OCI-LY3 (cell line): ENCODE data around the gene CCNL1.

Experiments
- H2AFZ ChIP-seq: fragments of 200-600, 300-600 bp; shearing (Covaris generic); 2 replicates; pipeline ENCODE4 v1.6.0; 2014; ENCODE audit warnings: antibody characterized with exemption, low read depth, low read length
- H3K27ac ChIP-seq: fragments of 200-600, 300-600 bp; sonication (generic); 2 replicates; pipeline ENCODE4 v1.5.1; 2014; ENCODE audit warnings: mild to moderate bottlenecking, low read length, moderate library complexity, mixed read lengths
- H3K27me3 ChIP-seq: fragments of 200-600, 300-600 bp; sonication (generic); 2 replicates; pipeline ENCODE4 v1.6.1; 2014; ENCODE audit warnings: low read depth, low read length, mixed read lengths
- H3K36me3 ChIP-seq: fragments of 200-600, 300-600 bp; sonication (generic); replicated peaks from 2 replicates; pipeline ENCODE3; 2014; ENCODE audit warnings: low read depth, low read length, mixed read lengths
- H3K4me1 ChIP-seq: fragments of 300-600, 200-600 bp; sonication (generic); 2 replicates; pipeline ENCODE4 v1.6.1; 2014; ENCODE audit warnings: low read length, mixed read lengths
- H3K4me2 ChIP-seq: fragments of 200-600, 300-600 bp; sonication (generic); 2 replicates; pipeline ENCODE4 v1.6.1; 2014; ENCODE audit warnings: low read length, mixed read lengths
- H3K4me3 ChIP-seq: fragments of 300-600, 200-600 bp; sonication (generic); 2 replicates; pipeline ENCODE4 v1.5.1; 2014; ENCODE audit warnings: antibody characterized with exemption, mild to moderate bottlenecking, low read length, moderate library complexity
- H3K79me2 ChIP-seq: fragments of 300-600, 200-600 bp; shearing (Covaris generic); 2 replicates; pipeline ENCODE4 v1.6.1; 2014; ENCODE audit warnings: mild to moderate bottlenecking, low read length, mixed read lengths
- H3K9ac ChIP-seq: fragments of 300-600, 200-600 bp; shearing (Covaris generic); 2 replicates; pipeline ENCODE4 v1.6.0; 2014; ENCODE audit warnings: mild to moderate bottlenecking, low read length, moderate library complexity
- H3K9me3 ChIP-seq: fragments of 200-600, 300-600 bp; shearing (Covaris generic); 2 replicates; pipeline ENCODE4 v1.6.1; 2014; ENCODE audit warnings: low read length, mixed read lengths; ENCODE audit not compliant: insufficient read depth
- H4K20me1 ChIP-seq: fragments of 200-600, 300-600 bp; sonication (generic); 2 replicates; pipeline ENCODE4 v1.6.1; 2016; ENCODE audit warnings: low read length, mixed read lengths; ENCODE audit not compliant: insufficient read depth
- EZH2phosphoT487 ChIP-seq: fragments of 200-600 bp; shearing (Covaris generic); IDR thresholded peaks from 2 replicates; pipeline ENCODE4 v1.6.1; 2018; ENCODE audit warnings: antibody characterized with exemption, mixed run types, low read depth
- TF ChIP-seq, protein P1 (sequence below): fragments of 200-600, 300-600 bp; sonication (generic); IDR thresholded peaks from 2 replicates; pipeline ENCODE4 v1.5.1; 2014; ENCODE audit warnings: antibody characterized with exemption, low read length, low read depth

Gene CCNL1

DNA sequence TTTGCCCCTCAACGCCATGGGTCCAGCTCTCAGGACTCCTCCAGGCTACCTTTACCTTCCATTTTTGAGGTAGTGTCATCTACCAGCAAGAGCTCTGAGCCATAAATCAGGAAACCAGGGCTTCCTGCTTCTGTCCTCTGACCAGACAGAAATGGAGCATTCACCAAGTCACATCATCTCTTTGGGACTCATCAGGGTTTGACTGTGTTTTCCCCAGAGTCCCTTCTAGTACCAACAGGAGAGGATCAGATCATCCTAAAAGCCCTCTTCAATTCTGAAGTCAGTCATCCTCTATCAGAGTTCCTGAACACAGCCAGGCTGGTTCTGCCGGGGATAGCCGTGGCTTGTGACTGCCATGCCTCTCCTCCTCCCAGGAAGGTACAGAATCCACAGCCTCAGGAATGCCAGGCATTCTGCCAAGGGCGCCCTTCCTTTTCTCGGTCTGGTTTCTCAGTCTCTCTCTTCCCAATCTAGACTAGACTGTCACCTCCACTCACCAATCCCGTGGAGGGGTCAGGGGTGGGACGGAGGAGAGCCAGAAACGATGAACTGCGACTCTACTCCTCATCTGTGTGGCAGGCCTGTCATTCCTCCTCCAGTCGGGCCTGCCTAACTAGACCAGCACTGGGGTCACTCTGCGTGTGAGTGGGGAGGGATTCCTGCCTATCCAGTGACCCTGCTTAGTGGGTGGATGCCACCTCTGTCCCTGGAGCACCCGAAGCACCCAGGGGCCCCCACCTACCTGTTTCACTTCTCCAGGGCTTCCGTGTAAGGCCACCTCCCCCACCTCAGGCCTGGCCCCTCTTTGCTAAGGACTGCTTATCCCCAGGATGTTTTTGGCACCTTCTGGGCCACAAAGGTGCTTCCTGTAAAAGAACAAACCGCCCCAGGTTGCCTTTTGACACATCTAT is 30.9 kb downstream of the CCNL1 start:
- no peaks in the 10 kb centered on the region for H3K36me3 ChIP-seq
- no peak overlapping the region for H3K27ac ChIP-seq
- peak overlapping the region; percentile 90 for H2AFZ ChIP-seq
- no peaks in the 10 kb centered on the region for H3K9me3 ChIP-seq
- H4K20me1 ChIP-seq, result no peaks in the 10 kb centered on the region
- TF ChIP-seq EZH2phosphoT487, result no peak
- TF ChIP-seq, protein P1, sequence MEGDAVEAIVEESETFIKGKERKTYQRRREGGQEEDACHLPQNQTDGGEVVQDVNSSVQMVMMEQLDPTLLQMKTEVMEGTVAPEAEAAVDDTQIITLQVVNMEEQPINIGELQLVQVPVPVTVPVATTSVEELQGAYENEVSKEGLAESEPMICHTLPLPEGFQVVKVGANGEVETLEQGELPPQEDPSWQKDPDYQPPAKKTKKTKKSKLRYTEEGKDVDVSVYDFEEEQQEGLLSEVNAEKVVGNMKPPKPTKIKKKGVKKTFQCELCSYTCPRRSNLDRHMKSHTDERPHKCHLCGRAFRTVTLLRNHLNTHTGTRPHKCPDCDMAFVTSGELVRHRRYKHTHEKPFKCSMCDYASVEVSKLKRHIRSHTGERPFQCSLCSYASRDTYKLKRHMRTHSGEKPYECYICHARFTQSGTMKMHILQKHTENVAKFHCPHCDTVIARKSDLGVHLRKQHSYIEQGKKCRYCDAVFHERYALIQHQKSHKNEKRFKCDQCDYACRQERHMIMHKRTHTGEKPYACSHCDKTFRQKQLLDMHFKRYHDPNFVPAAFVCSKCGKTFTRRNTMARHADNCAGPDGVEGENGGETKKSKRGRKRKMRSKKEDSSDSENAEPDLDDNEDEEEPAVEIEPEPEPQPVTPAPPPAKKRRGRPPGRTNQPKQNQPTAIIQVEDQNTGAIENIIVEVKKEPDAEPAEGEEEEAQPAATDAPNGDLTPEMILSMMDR, result no peak
- H3K9ac ChIP-seq, result no peak overlapping the region
- no peak overlapping the region for H3K4me3 ChIP-seq
- peak overlapping the region; percentile 26 for H3K4me2 ChIP-seq
- H3K79me2 ChIP-seq, result no peaks in the 10 kb centered on the region
- H3K27me3 ChIP-seq, result no peaks in the 10 kb centered on the region
- peaks cover 31% of the 10 kb centered on the region for H3K4me1 ChIP-seq

DNA sequence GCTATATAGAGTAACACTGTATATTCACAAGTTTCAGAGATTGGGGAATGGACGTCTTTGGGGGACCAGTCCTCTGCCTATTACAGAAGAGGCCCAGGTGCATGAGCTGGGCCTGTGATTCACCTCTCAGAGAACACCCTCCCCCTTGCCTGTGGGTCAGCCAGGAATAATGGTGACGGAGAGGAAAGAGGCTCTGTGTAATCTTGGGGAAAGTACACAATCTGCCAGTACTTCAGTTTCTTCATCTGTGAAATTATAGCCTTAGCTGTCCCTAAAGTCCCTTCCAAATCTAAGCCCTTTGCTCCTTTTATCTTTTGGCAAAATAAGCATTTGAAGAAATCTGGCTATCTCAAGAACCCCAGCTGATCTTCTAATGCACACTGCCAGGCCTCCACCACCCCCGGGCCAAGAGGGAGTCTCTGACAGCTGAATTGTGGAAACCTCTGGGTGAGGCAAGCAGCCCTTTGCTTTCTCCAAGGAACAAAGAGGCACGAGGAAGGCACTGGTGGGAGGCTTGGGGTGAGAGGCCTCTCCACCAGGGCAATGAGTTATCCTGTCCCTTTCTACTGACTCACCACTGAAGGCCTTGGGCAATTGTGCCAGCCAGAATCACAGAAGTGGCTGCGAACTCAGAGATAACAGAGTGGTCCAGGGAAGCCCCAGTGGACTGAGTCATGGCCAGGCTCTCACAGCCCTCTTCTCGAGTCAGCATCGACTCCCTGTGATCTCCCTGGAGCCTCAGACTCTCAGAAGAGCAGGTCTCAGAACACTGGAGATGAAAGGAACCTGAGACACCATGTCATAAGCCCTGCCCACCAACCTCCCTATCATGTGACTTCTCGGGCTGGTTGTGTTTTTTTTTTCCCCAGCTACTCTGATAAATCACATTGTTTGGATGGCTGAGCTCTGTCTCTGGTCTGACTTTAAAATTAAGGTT is 31.8 kb downstream of the CCNL1 start:
- Histone ChIP-seq H2AFZ (peak overlapping the region; percentile 90), H3K36me3 (no peaks in the 10 kb centered on the region), H3K27ac (no peak overlapping the region), H3K79me2 (no peaks in the 10 kb centered on the region), H3K27me3 (no peaks in the 10 kb centered on the region), H3K4me3 (no peak overlapping the region), H3K9me3 (no peaks in the 10 kb centered on the region), H3K4me2 (peak overlapping the region; percentile 26), H3K4me1 (peaks cover 31% of the 10 kb centered on the region), H3K9ac (no peak overlapping the region), H4K20me1 (no peaks in the 10 kb centered on the region)
- no peak for TF ChIP-seq EZH2phosphoT487
- TF ChIP-seq, protein P1, result no peak

DNA sequence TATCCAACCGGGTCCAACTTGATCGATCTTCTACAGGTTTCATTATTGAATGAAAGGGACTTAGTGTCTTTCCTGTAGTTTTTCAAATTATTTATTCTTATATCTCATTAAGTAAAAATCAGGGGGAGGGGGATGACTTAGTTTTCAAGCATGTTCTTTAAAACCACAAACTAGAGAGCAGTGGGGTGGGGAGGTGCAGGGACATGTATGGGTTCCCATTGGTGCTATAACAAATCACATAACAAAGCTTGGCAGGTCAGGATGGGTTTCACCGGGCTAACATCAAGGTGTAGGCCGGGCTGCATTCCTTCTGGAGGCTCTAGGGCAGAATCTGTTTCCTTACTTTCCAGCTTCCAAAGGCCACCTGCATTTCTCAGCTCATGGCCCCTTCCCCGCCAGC is 32.7 kb downstream of the CCNL1 start:
- Histone ChIP-seq H2AFZ (no peak overlapping the region), H3K36me3 (no peaks in the 10 kb centered on the region), H3K27me3 (no peaks in the 10 kb centered on the region), H3K4me3 (no peak overlapping the region), H4K20me1 (no peaks in the 10 kb centered on the region), H3K79me2 (no peaks in the 10 kb centered on the region), H3K4me2 (no peak overlapping the region), H3K9me3 (no peaks in the 10 kb centered on the region), H3K4me1 (peaks cover 31% of the 10 kb centered on the region), H3K9ac (no peak overlapping the region), H3K27ac (no peak overlapping the region)
- TF ChIP-seq, protein P1, result no peak
- no peak for TF ChIP-seq EZH2phosphoT487

DNA sequence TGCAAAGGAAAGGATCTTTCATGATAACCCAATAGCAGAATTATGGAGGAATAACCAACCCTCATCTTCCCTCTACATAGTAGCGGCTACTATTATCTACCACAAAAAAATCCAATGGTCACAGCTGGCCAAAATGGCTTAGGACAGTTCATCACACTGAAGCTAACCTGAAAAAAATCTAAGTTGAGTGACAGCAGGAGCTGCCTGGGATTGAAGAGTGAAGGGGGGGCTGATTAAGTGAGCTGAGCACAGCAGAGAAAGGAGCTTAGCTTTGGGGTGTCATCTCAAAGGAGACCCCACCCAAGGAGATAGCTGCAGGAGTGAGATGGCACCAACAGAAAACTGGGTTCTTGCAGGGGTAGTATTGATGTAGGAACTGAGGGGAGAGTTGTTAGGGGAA is 33.6 kb downstream of the CCNL1 start:
- no peaks in the 10 kb centered on the region for H4K20me1 ChIP-seq
- TF ChIP-seq EZH2phosphoT487, result no peak
- TF ChIP-seq, protein P1, result no peak
- H3K4me3 ChIP-seq, result no peak overlapping the region
- no peak overlapping the region for H3K9ac ChIP-seq
- no peaks in the 10 kb centered on the region for H3K79me2 ChIP-seq
- no peak overlapping the region for H2AFZ ChIP-seq
- no peaks in the 10 kb centered on the region for H3K9me3 ChIP-seq
- H3K4me1 ChIP-seq, result peaks cover 31% of the 10 kb centered on the region
- no peaks in the 10 kb centered on the region for H3K27me3 ChIP-seq
- no peak overlapping the region for H3K27ac ChIP-seq
- no peak overlapping the region for H3K4me2 ChIP-seq
- no peaks in the 10 kb centered on the region for H3K36me3 ChIP-seq
